ENCODE results near the gene DBET. TPM values are rescaled to one million over a fixed set of nuclear protein-coding genes. Genes with fewer than 3 reads are reported as not detected.
"Not testable (repeated sequence)": the region's sequence is repeated elsewhere in the genome, so short reads cannot be mapped to it uniquely, and the experiment has no call there.

The DBET gene
- total RNA-seq, 1 donor from 2014 or later: not detected

- H3K9me3 Mint-ChIP-seq; H3K79me2 ChIP-seq (ENCODE audit: low read depth); H4K20me1 ChIP-seq (ENCODE audit: low read depth); H3K4me1 Mint-ChIP-seq; H3K27me3 Mint-ChIP-seq (ENCODE audit: insufficient read depth, low read depth); H3K36me3 Mint-ChIP-seq; H3K27me3 ChIP-seq; H2AFZ ChIP-seq (replicated peaks); H3K27ac Mint-ChIP-seq; H3K36me3 ChIP-seq; H3K4me2 ChIP-seq; H3K9ac ChIP-seq; H3F3A ChIP-seq (ENCODE audit: low read depth); H3K4me1 ChIP-seq; H3K4me3 Mint-ChIP-seq; H3K27ac ChIP-seq: not testable (repeated sequence)
- Histone ChIP-seq H3K4me3 (peak overlapping the region; percentile 0), H3K9me3 (ENCODE audit: low read depth) (peaks cover 70% of the 10 kb centered on the region)
- DNase-seq (ENCODE audit: low spot score): peak; percentile 1
Observed at GRCh38 chr4:190110570-190111295, 46.4 kb downstream of the DBET start.

GRCh38 chr4:190112879-190113278 is 48.6 kb downstream of the DBET start:
- not testable (repeated sequence) for H2AFZ ChIP-seq (replicated peaks); H3K4me1 Mint-ChIP-seq; H3K4me1 ChIP-seq; H3K27me3 Mint-ChIP-seq (ENCODE audit: insufficient read depth, low read depth); H3F3A ChIP-seq (ENCODE audit: low read depth); H3K36me3 Mint-ChIP-seq; H3K9me3 Mint-ChIP-seq; H3K4me3 ChIP-seq; H4K20me1 ChIP-seq (ENCODE audit: low read depth); H3K27ac Mint-ChIP-seq; H3K4me2 ChIP-seq; H3K4me3 Mint-ChIP-seq; H3K79me2 ChIP-seq (ENCODE audit: low read depth); H3K27me3 ChIP-seq; H3K9ac ChIP-seq; H3K27ac ChIP-seq; DNase-seq (ENCODE audit: low spot score); H3K36me3 ChIP-seq
- H3K9me3 ChIP-seq (ENCODE audit: low read depth): peaks cover 57% of the 10 kb centered on the region

GRCh38 chr4:190114991-190115390 is 50.7 kb downstream of the DBET start:
- not testable (repeated sequence) for H3K4me3 Mint-ChIP-seq; H2AFZ ChIP-seq (replicated peaks); H3F3A ChIP-seq (ENCODE audit: low read depth); H3K27ac ChIP-seq; H3K27me3 Mint-ChIP-seq (ENCODE audit: insufficient read depth, low read depth); H3K4me1 ChIP-seq; H3K4me3 ChIP-seq; DNase-seq (ENCODE audit: low spot score); H4K20me1 ChIP-seq (ENCODE audit: low read depth); H3K36me3 ChIP-seq; H3K79me2 ChIP-seq (ENCODE audit: low read depth); H3K27me3 ChIP-seq; H3K27ac Mint-ChIP-seq; H3K9ac ChIP-seq; H3K4me2 ChIP-seq; H3K4me1 Mint-ChIP-seq; H3K36me3 Mint-ChIP-seq
- peaks cover 49% of the 10 kb centered on the region for H3K9me3 ChIP-seq (ENCODE audit: low read depth)
- H3K9me3 Mint-ChIP-seq: peaks cover 12% of the 10 kb centered on the region

Small RNA genes lying within 50 kb of the gene (small RNA-seq; reads per million reads assigned to genes)
- gene RNA5SP174 (0.14 reads per million), gene RNA5SP175 (0.43 reads per million, percentile 47 among the genes with 10 or more reads in this experiment)

Other genes starting within 250 kb of the DBET start
- gene FRG1, start 123.6 kb upstream of the DBET start, total RNA-seq (ENCODE audit: low replicate concordance): 42.5 and 127 TPM in 2 replicates
- gene FRG2, start 37.2 kb upstream of the DBET start, total RNA-seq (ENCODE audit: low replicate concordance): not detected in 2 replicates
- gene DUX4, start 109.3 kb downstream of the DBET start, total RNA-seq (ENCODE audit: low replicate concordance): not detected in 2 replicates

All from neural progenitor cell (in vitro differentiated cells).